ENCODE data around the gene CCDC27. TPM values are rescaled to one million over a fixed set of nuclear protein-coding genes. Genes with fewer than 3 reads are reported as not detected.

Gene CCDC27
- not detected for total RNA-seq

- intact Hi-C loops (cut with DNase I; ENCODE audit: low total_unique reads): no loop called here
- H3K9me3 ChIP-seq: no peaks in the 10 kb centered on the region
- TF ChIP-seq CTCF (IDR thresholded peaks at IDR 0.05): no peak
- no peak for TF ChIP-seq POLR2A (IDR thresholded peaks at IDR 0.05)
- no peak for DNase-seq
- peaks cover 4 to 5% of the 10 kb centered on the region in 2 donors for H3K4me1 ChIP-seq
- no peak within 1 kb of the TSS for H3K27ac ChIP-seq
- H3K27me3 ChIP-seq: no peaks in the 10 kb centered on the region
- H3K36me3 ChIP-seq: no peaks in the 10 kb centered on the region
- no peak within 1 kb of the TSS for H3K4me3 ChIP-seq
Measured at GRCh38 chr1:3752400-3752945, at the start of gene CCDC27. Gene CCDC27, plus strand, starts transcription at chr1:3752450. Its CDS starts 32 bp downstream, at chr1:3752482.

- no peak for DNase-seq
- H3K27me3 ChIP-seq: no peaks in the 10 kb centered on the region
Measured at GRCh38 chr1:3702528-3702927, 49.7 kb upstream of the CCDC27 start.

GRCh38 chr1:3702990-3703728, 49.1 kb upstream of the CCDC27 start:
- intact Hi-C loops (cut with DNase I; ENCODE audit: low total_unique reads): no loop called here
- Histone ChIP-seq H3K4me1 (no peaks in the 10 kb centered on the region), H3K27ac (no peak overlapping the region), H3K9me3 (no peaks in the 10 kb centered on the region), H3K36me3 (no peaks in the 10 kb centered on the region), H3K4me3 (no peak overlapping the region), H3K27me3 (no peaks in the 10 kb centered on the region)
- DNase-seq: no peak
- TF ChIP-seq CTCF (IDR thresholded peaks at IDR 0.05) (no peak), POLR2A (IDR thresholded peaks at IDR 0.05) (no peak)

More at GRCh38 chr1:3702528-3702927, 49.7 kb upstream of the CCDC27 start:
- Histone ChIP-seq H3K9me3 (no peaks in the 10 kb centered on the region), H3K4me1 (no peaks in the 10 kb centered on the region), H3K27ac (no peak overlapping the region), H3K36me3 (no peaks in the 10 kb centered on the region), H3K4me3 (no peak overlapping the region)
- TF ChIP-seq POLR2A (IDR thresholded peaks at IDR 0.05): no peak
- TF ChIP-seq CTCF (IDR thresholded peaks at IDR 0.05): no peak
- intact Hi-C loops (cut with DNase I; ENCODE audit: low total_unique reads): no loop called here

GRCh38 chr1:3703786-3704371, 48.4 kb upstream of the CCDC27 start:
- H3K36me3 ChIP-seq: no peaks in the 10 kb centered on the region
- no peak overlapping the region for H3K27ac ChIP-seq
- no peaks in the 10 kb centered on the region for H3K9me3 ChIP-seq
- no peak for TF ChIP-seq POLR2A (IDR thresholded peaks at IDR 0.05)
- TF ChIP-seq CTCF (IDR thresholded peaks at IDR 0.05): no peak
- H3K27me3 ChIP-seq: peaks cover 0 to 2% of the 10 kb centered on the region in 2 donors
- DNase-seq: no peak
- H3K4me1 ChIP-seq: no peaks in the 10 kb centered on the region
- no peak overlapping the region for H3K4me3 ChIP-seq
- intact Hi-C loops (cut with DNase I; ENCODE audit: low total_unique reads): no loop called here

- DNase-seq: no peak
Measured at GRCh38 chr1:3705341-3705950, 46.8 kb upstream of the CCDC27 start.

More at GRCh38 chr1:3705341-3705950, 46.8 kb upstream of the CCDC27 start:
- no peaks in the 10 kb centered on the region for H3K36me3 ChIP-seq
- peaks cover 0 to 10% of the 10 kb centered on the region in 2 donors for H3K27me3 ChIP-seq
- no peaks in the 10 kb centered on the region for H3K4me1 ChIP-seq
- TF ChIP-seq CTCF (IDR thresholded peaks at IDR 0.05) (no peak), POLR2A (IDR thresholded peaks at IDR 0.05) (no peak)
- H3K4me3 ChIP-seq: no peak overlapping the region
- no peaks in the 10 kb centered on the region for H3K9me3 ChIP-seq
- no peak overlapping the region for H3K27ac ChIP-seq
- intact Hi-C loops (cut with DNase I; ENCODE audit: low total_unique reads): no loop called here
